ENCODE results near the gene LSM5.

DNA sequence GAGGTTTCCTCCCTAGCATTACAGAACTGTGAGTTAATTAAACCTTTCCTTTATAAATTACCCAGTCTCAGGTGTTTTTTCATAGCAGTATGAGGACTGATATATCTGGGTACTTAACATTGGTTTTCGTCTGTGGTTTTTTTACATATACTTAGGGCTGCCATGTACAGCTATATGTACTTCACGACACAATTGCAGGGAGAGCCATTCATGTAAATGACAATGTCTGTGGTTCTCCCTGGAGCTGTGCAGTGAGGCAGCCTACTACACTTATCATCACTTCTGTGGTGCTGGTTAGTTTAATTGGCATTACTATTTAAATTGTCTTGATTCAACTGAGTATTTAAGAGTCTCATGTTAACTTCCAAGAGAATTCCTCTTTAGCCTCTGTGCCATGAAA lies 45.8 kb upstream of the LSM5 start:
- TF ChIP-seq, protein P1, sequence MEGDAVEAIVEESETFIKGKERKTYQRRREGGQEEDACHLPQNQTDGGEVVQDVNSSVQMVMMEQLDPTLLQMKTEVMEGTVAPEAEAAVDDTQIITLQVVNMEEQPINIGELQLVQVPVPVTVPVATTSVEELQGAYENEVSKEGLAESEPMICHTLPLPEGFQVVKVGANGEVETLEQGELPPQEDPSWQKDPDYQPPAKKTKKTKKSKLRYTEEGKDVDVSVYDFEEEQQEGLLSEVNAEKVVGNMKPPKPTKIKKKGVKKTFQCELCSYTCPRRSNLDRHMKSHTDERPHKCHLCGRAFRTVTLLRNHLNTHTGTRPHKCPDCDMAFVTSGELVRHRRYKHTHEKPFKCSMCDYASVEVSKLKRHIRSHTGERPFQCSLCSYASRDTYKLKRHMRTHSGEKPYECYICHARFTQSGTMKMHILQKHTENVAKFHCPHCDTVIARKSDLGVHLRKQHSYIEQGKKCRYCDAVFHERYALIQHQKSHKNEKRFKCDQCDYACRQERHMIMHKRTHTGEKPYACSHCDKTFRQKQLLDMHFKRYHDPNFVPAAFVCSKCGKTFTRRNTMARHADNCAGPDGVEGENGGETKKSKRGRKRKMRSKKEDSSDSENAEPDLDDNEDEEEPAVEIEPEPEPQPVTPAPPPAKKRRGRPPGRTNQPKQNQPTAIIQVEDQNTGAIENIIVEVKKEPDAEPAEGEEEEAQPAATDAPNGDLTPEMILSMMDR (IDR thresholded peaks at IDR 0.05): no peak
- no peak for TF ChIP-seq POLR2A (IDR thresholded peaks at IDR 0.05)
